Neural progenitor cell (in vitro differentiated cells): ENCODE measurements around the gene PRR29. TPM values are rescaled to one million over a fixed set of nuclear protein-coding genes. Genes with fewer than 3 reads are reported as not detected.

Experiments
- DNase-seq: peaks from one replicate; pipeline ENCODE4 v3.0.0-alpha.2; 2016; ENCODE audit warnings: low spot score
- H2AFZ ChIP-seq: fragments of 200-600 bp; sonication (generic); replicated peaks from 2 replicates; pipeline ENCODE4 v1.6.1; 2016; ENCODE audit warnings: antibody characterized with exemption
- H3F3A ChIP-seq: fragments of 200-600 bp; sonication (generic); 2 replicates; pipeline ENCODE4 v1.6.1; 2016; ENCODE audit warnings: antibody characterized with exemption, low read depth
- H3K27ac ChIP-seq: fragments of 200-600 bp; sonication (generic); 2 replicates; pipeline ENCODE4 v1.5.1; 2016; ENCODE audit warnings: mild to moderate bottlenecking
- H3K27me3 ChIP-seq: fragments of 200-600 bp; sonication (generic); 2 replicates; pipeline ENCODE4 v1.6.1; 2016; ENCODE audit warnings: mild to moderate bottlenecking, moderate library complexity
- H3K36me3 ChIP-seq: fragments of 200-600 bp; sonication (generic); 2 replicates; pipeline ENCODE4 v1.5.1; 2016
- H3K4me1 ChIP-seq: fragments of 200-600 bp; sonication (generic); 2 replicates; pipeline ENCODE4 v1.6.1; 2016; ENCODE audit warnings: mixed run types
- H3K4me2 ChIP-seq: fragments of 200-600 bp; sonication (generic); 2 replicates; pipeline ENCODE4 v1.6.1; 2016
- H3K4me3 ChIP-seq: fragments of 200-600 bp; sonication (generic); 2 replicates; pipeline ENCODE4 v1.5.1; 2016
- H3K79me2 ChIP-seq: fragments of 200-600 bp; sonication (generic); 2 replicates; pipeline ENCODE4 v1.6.1; 2016; ENCODE audit warnings: low read depth
- H3K9ac ChIP-seq: fragments of 200-600 bp; sonication (generic); 2 replicates; pipeline ENCODE4 v1.6.1; 2016
- H3K9me3 ChIP-seq: fragments of 200-600 bp; sonication (generic); 2 replicates; pipeline ENCODE4 v1.5.1; 2016; ENCODE audit warnings: low read depth
- H4K20me1 ChIP-seq: fragments of 200-600 bp; sonication (generic); 2 replicates; pipeline ENCODE4 v1.6.1; 2016; ENCODE audit warnings: low read depth
- H3K27ac Mint-ChIP-seq: 3 replicates; pipeline ENCODE4 v1.8.0; 2021; ENCODE audit warnings: mixed read lengths
- H3K27me3 Mint-ChIP-seq: 2 replicates; pipeline ENCODE4 v1.8.0; 2022; ENCODE audit warnings: low read depth, mild to moderate bottlenecking, inconsistent platforms, moderate library complexity, mixed read lengths; ENCODE audit not compliant: insufficient read depth
- H3K36me3 Mint-ChIP-seq: 3 replicates; pipeline ENCODE4 v1.8.0; 2021; ENCODE audit warnings: mixed read lengths
- H3K4me1 Mint-ChIP-seq: 3 replicates; pipeline ENCODE4 v1.8.0; 2021; ENCODE audit warnings: mixed read lengths
- H3K4me3 Mint-ChIP-seq: 3 replicates; pipeline ENCODE4 v1.8.0; 2021; ENCODE audit warnings: mild to moderate bottlenecking, moderate library complexity, mixed read lengths
- H3K9me3 Mint-ChIP-seq: 3 replicates; pipeline ENCODE4 v1.8.0; 2020; ENCODE audit warnings: mixed read lengths
- EZH2 ChIP-seq: fragments of 200-600 bp; sonication (generic); IDR thresholded peaks from 2 replicates; pipeline ENCODE4 v1.6.1; 2017; ENCODE audit warnings: antibody characterized with exemption, mild to moderate bottlenecking, moderate library complexity
- EZH2phosphoT487 ChIP-seq: fragments of 200-600 bp; sonication (generic); IDR thresholded peaks from 2 replicates; pipeline ENCODE4 v1.6.1; 2017; ENCODE audit warnings: antibody characterized with exemption
- total RNA-seq: library from RNA; depleted of rRNA; stranded (reverse); fragments of >200 nt; gene quantifications from 2 replicates; pipeline ENCODE4 v1.2.3, GENCODE V29; 2015; ENCODE audit warnings: low replicate concordance
- TF ChIP-seq, protein P1 (sequence below): fragments of 200-600 bp; sonication (generic); IDR thresholded peaks from 2 replicates; pipeline ENCODE4 v1.5.1; 2017; ENCODE audit warnings: antibody characterized with exemption, mild to moderate bottlenecking

The PRR29 gene
- total RNA-seq, 1 donor from 2014 or later = 0.95 TPM

DNA sequence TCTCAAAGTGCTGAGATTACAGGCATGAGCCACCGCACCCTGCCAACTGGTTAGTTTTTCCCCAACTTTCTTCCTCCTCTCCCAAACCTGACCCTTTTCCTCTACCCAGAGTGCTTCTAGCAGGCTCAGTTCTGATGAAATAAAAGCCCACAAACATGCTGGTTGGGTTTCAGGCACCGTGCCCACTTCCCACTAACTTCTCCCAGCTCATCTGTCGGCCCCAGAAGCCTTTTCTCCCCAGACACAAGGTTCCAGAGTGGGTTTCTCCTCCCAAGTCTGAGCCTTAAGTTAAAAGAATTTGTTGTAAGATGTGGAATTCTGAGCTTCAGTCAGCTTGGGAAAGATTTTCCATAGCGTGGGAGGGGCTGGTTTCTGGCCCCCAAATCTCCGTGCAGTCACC is 13.9 kb upstream of the PRR29 start:
- H3K9me3 Mint-ChIP-seq = peaks cover 15% of the 10 kb centered on the region
- no peak overlapping the region for H3K27ac Mint-ChIP-seq
- Histone ChIP-seq H2AFZ (no peak overlapping the region), H3K36me3 (no peaks in the 10 kb centered on the region), H3K9ac (no peak overlapping the region), H3K4me3 (no peak overlapping the region), H3K27me3 (no peaks in the 10 kb centered on the region), H3K4me1 (peaks cover 7% of the 10 kb centered on the region), H3K79me2 (no peaks in the 10 kb centered on the region), H3F3A (no peaks in the 10 kb centered on the region), H3K4me2 (no peak overlapping the region), H4K20me1 (no peaks in the 10 kb centered on the region), H3K27ac (no peak overlapping the region), H3K9me3 (no peaks in the 10 kb centered on the region)
- no peak overlapping the region for H3K4me3 Mint-ChIP-seq
- H3K36me3 Mint-ChIP-seq = no peaks in the 10 kb centered on the region
- DNase-seq = no peak
- H3K4me1 Mint-ChIP-seq = peaks cover 9% of the 10 kb centered on the region
- peaks cover 6% of the 10 kb centered on the region for H3K27me3 Mint-ChIP-seq
- TF ChIP-seq, protein P1, sequence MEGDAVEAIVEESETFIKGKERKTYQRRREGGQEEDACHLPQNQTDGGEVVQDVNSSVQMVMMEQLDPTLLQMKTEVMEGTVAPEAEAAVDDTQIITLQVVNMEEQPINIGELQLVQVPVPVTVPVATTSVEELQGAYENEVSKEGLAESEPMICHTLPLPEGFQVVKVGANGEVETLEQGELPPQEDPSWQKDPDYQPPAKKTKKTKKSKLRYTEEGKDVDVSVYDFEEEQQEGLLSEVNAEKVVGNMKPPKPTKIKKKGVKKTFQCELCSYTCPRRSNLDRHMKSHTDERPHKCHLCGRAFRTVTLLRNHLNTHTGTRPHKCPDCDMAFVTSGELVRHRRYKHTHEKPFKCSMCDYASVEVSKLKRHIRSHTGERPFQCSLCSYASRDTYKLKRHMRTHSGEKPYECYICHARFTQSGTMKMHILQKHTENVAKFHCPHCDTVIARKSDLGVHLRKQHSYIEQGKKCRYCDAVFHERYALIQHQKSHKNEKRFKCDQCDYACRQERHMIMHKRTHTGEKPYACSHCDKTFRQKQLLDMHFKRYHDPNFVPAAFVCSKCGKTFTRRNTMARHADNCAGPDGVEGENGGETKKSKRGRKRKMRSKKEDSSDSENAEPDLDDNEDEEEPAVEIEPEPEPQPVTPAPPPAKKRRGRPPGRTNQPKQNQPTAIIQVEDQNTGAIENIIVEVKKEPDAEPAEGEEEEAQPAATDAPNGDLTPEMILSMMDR = no peak
- TF ChIP-seq EZH2phosphoT487 (no peak), EZH2 (no peak)

DNA sequence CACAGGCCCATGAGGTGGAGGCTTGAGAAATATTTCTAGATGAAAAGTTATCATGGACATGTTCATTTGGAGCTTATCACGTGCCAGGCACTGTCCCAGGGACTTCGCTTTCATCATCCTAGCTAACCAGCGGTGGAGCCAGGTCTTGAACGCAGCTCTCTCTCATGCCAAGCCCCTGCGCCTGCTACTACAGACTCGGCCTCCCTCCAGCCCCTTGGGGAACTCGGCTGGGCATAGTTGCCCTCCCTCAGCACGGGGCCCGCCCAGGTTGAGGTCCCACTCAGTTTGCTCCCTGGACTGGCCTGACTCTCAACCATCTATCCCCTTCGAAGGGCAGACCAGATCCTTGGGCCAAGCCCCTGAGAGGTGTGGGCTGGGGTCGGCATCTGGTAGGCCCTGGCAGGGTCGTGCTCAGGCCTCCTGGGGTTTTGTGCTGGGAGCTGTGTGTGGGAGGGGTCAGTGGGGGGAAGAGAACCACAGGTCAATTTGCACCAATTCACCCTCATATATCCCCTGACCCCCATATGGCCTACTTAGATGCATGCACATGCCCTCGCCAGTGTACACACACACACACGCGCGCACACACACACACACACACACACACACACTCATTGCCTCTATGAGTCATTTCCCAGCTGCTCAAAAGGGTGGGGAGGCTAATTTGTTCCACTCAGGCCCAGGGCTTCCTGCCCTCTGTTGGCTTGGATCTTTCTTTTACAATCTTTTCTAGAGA is 13.3 kb upstream of the PRR29 start:
- H3K36me3 Mint-ChIP-seq = no peaks in the 10 kb centered on the region
- H3K9me3 Mint-ChIP-seq = peaks cover 15% of the 10 kb centered on the region
- H3K9ac ChIP-seq = no peak overlapping the region
- no peak overlapping the region for H3K4me3 ChIP-seq
- no peaks in the 10 kb centered on the region for H3K79me2 ChIP-seq
- TF ChIP-seq EZH2phosphoT487 = no peak
- TF ChIP-seq EZH2 = no peak
- TF ChIP-seq, protein P1 = no peak
- no peak overlapping the region for H3K27ac Mint-ChIP-seq
- H4K20me1 ChIP-seq = no peaks in the 10 kb centered on the region
- no peak overlapping the region for H3K4me2 ChIP-seq
- H3F3A ChIP-seq = no peaks in the 10 kb centered on the region
- no peak overlapping the region for H3K27ac ChIP-seq
- H3K27me3 Mint-ChIP-seq = peaks cover 6% of the 10 kb centered on the region
- no peak overlapping the region for H3K4me3 Mint-ChIP-seq
- H3K4me1 Mint-ChIP-seq = peaks cover 15% of the 10 kb centered on the region
- DNase-seq = no peak
- H3K4me1 ChIP-seq = peaks cover 7% of the 10 kb centered on the region
- no peak overlapping the region for H2AFZ ChIP-seq
- H3K27me3 ChIP-seq = no peaks in the 10 kb centered on the region
- H3K36me3 ChIP-seq = no peaks in the 10 kb centered on the region
- H3K9me3 ChIP-seq = no peaks in the 10 kb centered on the region

DNA sequence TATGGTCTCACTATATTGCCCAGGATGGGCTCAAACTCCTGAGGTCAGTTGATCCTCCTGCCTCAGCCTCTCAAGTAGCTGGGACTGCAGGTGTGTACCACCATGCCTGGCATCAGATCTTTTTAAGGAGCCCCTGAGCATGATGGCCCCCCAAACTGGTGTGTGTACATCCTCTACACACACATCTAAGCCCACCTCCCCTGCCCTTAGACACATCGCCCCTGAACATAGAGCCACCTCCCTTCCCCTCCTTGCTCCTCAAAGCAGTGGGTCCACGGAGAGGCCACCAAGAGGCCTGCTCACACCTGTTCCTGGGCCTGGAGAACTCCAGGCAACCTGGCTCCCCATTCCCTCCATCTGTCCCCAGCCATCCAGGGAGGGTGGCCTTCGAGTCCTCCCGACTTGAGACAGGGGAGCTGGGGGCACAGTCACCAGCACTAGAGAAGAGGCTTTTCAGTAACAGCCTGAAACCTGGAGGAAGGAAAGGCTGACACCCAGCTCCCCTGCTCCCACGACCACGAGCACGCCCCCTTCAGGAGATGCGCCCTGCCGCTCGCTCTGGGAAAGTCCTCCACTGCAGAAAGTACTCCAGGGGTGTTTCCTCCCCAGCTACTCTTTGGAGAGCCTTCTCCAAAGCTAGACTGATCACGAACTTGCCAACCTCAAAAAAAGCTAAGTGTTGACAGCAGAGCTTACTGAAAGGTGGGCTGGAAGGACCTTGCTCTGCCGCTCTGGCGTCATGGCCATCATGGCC is 12.6 kb upstream of the PRR29 start:
- peaks cover 7% of the 10 kb centered on the region for H3K4me1 ChIP-seq
- H4K20me1 ChIP-seq = no peaks in the 10 kb centered on the region
- no peak overlapping the region for H3K4me2 ChIP-seq
- H2AFZ ChIP-seq = no peak overlapping the region
- DNase-seq = no peak
- no peak overlapping the region for H3K4me3 ChIP-seq
- H3K9me3 Mint-ChIP-seq = peaks cover 15% of the 10 kb centered on the region
- H3K36me3 ChIP-seq = no peaks in the 10 kb centered on the region
- peaks cover 19% of the 10 kb centered on the region for H3K4me1 Mint-ChIP-seq
- no peak for TF ChIP-seq EZH2
- TF ChIP-seq EZH2phosphoT487 = no peak
- TF ChIP-seq, protein P1 = no peak
- H3K36me3 Mint-ChIP-seq = no peaks in the 10 kb centered on the region
- no peaks in the 10 kb centered on the region for H3K79me2 ChIP-seq
- H3K9me3 ChIP-seq = no peaks in the 10 kb centered on the region
- H3K27ac ChIP-seq = no peak overlapping the region
- H3K27ac Mint-ChIP-seq = no peak overlapping the region
- peaks cover 11% of the 10 kb centered on the region for H3K27me3 Mint-ChIP-seq
- no peak overlapping the region for H3K9ac ChIP-seq
- no peaks in the 10 kb centered on the region for H3F3A ChIP-seq
- no peak overlapping the region for H3K4me3 Mint-ChIP-seq
- no peaks in the 10 kb centered on the region for H3K27me3 ChIP-seq
